SU-DHL-6 (cell line): ENCODE data around the gene FBXL13.

ENCODE experiments used
- H2AFZ ChIP-seq: fragments of 200-600 bp; sonication (generic); 2 replicates; pipeline ENCODE4 v1.6.1; 2014; ENCODE audit warnings: low read depth, mild to moderate bottlenecking, moderate library complexity, mixed read lengths, antibody characterized with exemption, low read length; ENCODE audit not compliant: severe bottlenecking
- H3F3A ChIP-seq: fragments of 200-600 bp; shearing (Covaris generic); 2 replicates; pipeline ENCODE4 v1.6.0; 2016; ENCODE audit warnings: antibody characterized with exemption, mild to moderate bottlenecking; ENCODE audit not compliant: insufficient read depth
- H3K27ac ChIP-seq: fragments of 200-600 bp; sonication (generic); 2 replicates; pipeline ENCODE4 v1.5.1; 2016; ENCODE audit warnings: low read depth, mild to moderate bottlenecking, low read length, moderate library complexity, mixed read lengths
- H3K27me3 ChIP-seq: fragments of 200-600 bp; sonication (generic), shearing (Covaris generic); 2 replicates; pipeline ENCODE4 v1.6.0; 2014; ENCODE audit warnings: mild to moderate bottlenecking, low read length
- H3K36me3 ChIP-seq: fragments of 200-600 bp; sonication (generic); 2 replicates; pipeline ENCODE4 v1.6.1; 2014; ENCODE audit warnings: mild to moderate bottlenecking, low read length, mixed read lengths
- H3K4me2 ChIP-seq: fragments of 300-600, 200-600 bp; shearing (Covaris generic), sonication (generic); 2 replicates; pipeline ENCODE4 v1.6.0; 2014; ENCODE audit warnings: low read length, low read depth, mild to moderate bottlenecking; ENCODE audit not compliant: poor library complexity, severe bottlenecking
- H3K4me3 ChIP-seq: fragments of 200-600 bp; sonication (generic); 2 replicates; pipeline ENCODE4 v1.5.1; 2014; ENCODE audit warnings: antibody characterized with exemption, low read length, mild to moderate bottlenecking, mixed read lengths; ENCODE audit not compliant: insufficient read depth, poor library complexity, severe bottlenecking
- H3K79me2 ChIP-seq: fragments of 200-600 bp; sonication (generic); 2 replicates; pipeline ENCODE4 v1.6.1; 2014; ENCODE audit warnings: mild to moderate bottlenecking, low read length, moderate library complexity; ENCODE audit not compliant: insufficient read depth
- H3K9ac ChIP-seq: fragments of 200-600 bp; sonication (generic); 2 replicates; pipeline ENCODE4 v1.7.0; 2014; ENCODE audit warnings: mild to moderate bottlenecking, low read length
- H3K9me2 ChIP-seq: fragments of 200-600 bp; sonication (generic); replicated peaks from 2 replicates; pipeline ENCODE4 v1.6.1; 2014; ENCODE audit warnings: low read length; ENCODE audit not compliant: insufficient read depth
- H3K9me3 ChIP-seq: fragments of 200-600 bp; sonication (generic); 2 replicates; pipeline ENCODE4 v1.6.1; 2014; ENCODE audit warnings: low read length, mixed read lengths; ENCODE audit not compliant: insufficient read depth
- H4K20me1 ChIP-seq: fragments of 200-600 bp; sonication (generic); 2 replicates; pipeline ENCODE4 v1.6.1; 2014; ENCODE audit warnings: low read depth, mild to moderate bottlenecking, antibody characterized with exemption, low read length, moderate library complexity, mixed read lengths
- EZH2phosphoT487 ChIP-seq: fragments of 200-600 bp; sonication (generic), shearing (Covaris generic); conservative IDR thresholded peaks from 2 replicates; pipeline ENCODE4 v1.6.1; 2018; ENCODE audit warnings: mild to moderate bottlenecking, antibody characterized with exemption, low read length, moderate library complexity, mixed read lengths
- TF ChIP-seq, protein P1 (sequence below): fragments of 200-600 bp; sonication (generic); IDR thresholded peaks from one replicate; pipeline ENCODE4 v1.5.1; 2017; ENCODE audit warnings: antibody characterized with exemption, mild to moderate bottlenecking, low read length, moderate library complexity; ENCODE audit not compliant: insufficient read depth, poor library complexity, severe bottlenecking

The FBXL13 gene

DNA sequence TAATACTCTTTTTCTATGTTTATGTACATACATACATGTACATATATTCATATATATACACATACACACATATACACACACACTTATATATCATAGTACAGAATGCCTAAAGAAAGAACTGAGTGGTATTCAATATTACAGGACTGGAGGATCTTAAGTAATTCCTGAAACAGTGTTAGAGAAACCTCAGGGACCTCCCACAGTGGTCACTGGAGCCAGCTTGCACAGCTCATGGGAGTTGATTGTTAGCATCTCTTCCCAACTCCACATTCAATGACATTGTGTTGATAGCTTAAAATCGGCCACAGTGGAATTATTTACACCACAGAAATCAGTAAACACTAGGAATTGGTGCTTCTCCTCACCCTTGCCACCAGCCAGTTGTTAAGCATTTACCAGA is 155.8 kb downstream of the FBXL13 start:
- Histone ChIP-seq H4K20me1 (no peaks in the 10 kb centered on the region), H2AFZ (no peak overlapping the region), H3K4me3 (no peak overlapping the region)

DNA sequence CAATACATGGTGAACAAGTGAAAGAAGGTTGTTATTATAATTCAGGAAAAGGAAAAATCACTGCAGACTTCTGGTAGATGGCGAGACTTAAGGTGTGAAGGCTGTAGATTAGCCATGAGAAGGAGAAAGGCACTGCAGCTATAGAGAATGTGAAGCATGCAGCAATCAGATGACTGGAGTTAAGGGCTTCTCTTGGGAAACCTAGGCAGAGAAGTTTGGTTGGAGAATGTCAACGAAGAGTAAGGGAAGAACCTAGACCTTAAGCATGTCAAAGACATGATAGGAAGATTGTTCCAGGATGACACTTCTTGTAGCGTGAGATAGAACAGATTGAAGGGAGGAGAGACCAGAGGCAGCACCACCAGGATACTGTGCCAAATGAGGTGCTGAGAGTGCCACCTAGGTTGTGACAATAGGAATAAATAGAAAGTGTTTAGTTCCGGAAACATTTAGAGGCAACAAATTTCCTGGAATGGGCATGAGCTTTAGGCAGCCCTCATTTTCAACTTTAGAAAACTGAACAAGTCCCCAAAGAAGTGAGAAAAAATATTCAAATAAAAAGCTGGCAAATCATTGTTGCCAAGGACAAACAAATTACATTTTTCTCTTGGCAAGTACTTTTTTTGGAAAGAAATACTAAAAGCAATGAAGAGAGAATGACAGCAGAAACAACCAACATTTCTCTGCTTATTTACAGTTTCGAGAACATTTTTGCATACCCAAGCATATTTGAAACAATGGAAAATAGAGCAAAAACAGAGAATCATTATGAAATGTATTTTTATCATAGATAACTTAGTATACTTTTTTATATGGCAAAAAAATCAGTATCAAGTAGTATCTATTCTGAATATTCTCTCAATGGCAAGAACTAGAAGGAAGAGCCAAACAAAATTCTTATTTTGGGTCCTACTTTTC is 156.9 kb downstream of the FBXL13 start:
- H3K4me3 ChIP-seq: no peak overlapping the region
- H3K9ac ChIP-seq: no peak overlapping the region
- no peak overlapping the region for H2AFZ ChIP-seq
- H3K4me2 ChIP-seq: no peak overlapping the region
- no peak for TF ChIP-seq EZH2phosphoT487
- TF ChIP-seq, protein P1, sequence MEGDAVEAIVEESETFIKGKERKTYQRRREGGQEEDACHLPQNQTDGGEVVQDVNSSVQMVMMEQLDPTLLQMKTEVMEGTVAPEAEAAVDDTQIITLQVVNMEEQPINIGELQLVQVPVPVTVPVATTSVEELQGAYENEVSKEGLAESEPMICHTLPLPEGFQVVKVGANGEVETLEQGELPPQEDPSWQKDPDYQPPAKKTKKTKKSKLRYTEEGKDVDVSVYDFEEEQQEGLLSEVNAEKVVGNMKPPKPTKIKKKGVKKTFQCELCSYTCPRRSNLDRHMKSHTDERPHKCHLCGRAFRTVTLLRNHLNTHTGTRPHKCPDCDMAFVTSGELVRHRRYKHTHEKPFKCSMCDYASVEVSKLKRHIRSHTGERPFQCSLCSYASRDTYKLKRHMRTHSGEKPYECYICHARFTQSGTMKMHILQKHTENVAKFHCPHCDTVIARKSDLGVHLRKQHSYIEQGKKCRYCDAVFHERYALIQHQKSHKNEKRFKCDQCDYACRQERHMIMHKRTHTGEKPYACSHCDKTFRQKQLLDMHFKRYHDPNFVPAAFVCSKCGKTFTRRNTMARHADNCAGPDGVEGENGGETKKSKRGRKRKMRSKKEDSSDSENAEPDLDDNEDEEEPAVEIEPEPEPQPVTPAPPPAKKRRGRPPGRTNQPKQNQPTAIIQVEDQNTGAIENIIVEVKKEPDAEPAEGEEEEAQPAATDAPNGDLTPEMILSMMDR: no peak
- no peaks in the 10 kb centered on the region for H3K9me2 ChIP-seq
- no peaks in the 10 kb centered on the region for H3K36me3 ChIP-seq
- no peaks in the 10 kb centered on the region for H3K79me2 ChIP-seq
- no peaks in the 10 kb centered on the region for H3K27me3 ChIP-seq
- H3K27ac ChIP-seq: no peak overlapping the region
- no peaks in the 10 kb centered on the region for H4K20me1 ChIP-seq
- no peaks in the 10 kb centered on the region for H3F3A ChIP-seq
- H3K9me3 ChIP-seq: no peaks in the 10 kb centered on the region

More for the DNA sequence above, 155.8 kb downstream of the FBXL13 start:
- Histone ChIP-seq H3K79me2 (no peaks in the 10 kb centered on the region), H3K9ac (no peak overlapping the region), H3K36me3 (no peaks in the 10 kb centered on the region), H3K9me3 (no peaks in the 10 kb centered on the region), H3K4me2 (no peak overlapping the region), H3F3A (no peaks in the 10 kb centered on the region), H3K27me3 (no peaks in the 10 kb centered on the region), H3K27ac (no peak overlapping the region), H3K9me2 (no peaks in the 10 kb centered on the region)
- TF ChIP-seq, protein P1: no peak
- TF ChIP-seq EZH2phosphoT487: no peak

DNA sequence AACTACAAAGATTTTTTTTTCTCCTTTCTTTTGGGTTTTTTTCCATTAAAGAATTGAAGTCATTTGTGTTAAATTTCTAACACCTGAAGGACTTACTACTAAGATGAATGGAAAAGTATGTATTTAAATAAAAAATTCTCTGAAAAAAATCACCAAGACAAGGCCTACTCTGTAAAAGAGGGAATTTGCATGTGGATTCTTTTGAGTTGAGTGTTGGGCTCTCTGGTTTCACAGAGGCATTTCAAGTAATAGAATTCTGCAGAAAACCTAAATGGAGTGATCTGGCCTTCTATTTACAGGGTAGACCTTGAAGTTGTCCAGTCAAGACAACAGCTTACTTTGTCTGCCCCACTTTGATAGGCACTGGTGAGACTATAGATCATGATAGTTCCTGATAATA is 157.7 kb downstream of the FBXL13 start:
- Histone ChIP-seq H3F3A (no peaks in the 10 kb centered on the region), H3K4me3 (no peak overlapping the region), H3K79me2 (no peaks in the 10 kb centered on the region), H3K9me3 (no peaks in the 10 kb centered on the region), H3K27me3 (no peaks in the 10 kb centered on the region), H3K36me3 (no peaks in the 10 kb centered on the region), H3K27ac (no peak overlapping the region), H4K20me1 (no peaks in the 10 kb centered on the region), H3K9ac (no peak overlapping the region), H2AFZ (no peak overlapping the region), H3K4me2 (no peak overlapping the region), H3K9me2 (no peaks in the 10 kb centered on the region)
- TF ChIP-seq, protein P1: no peak
- TF ChIP-seq EZH2phosphoT487: no peak
